Activated naive CD4-positive, alpha-beta T cell treated with anti-CD3 and anti-CD28 coated beads, Interleukin-2, amount 50 U/mL, for 72 hours (primary cell): ENCODE measurements around the gene HRH1. TPM values are rescaled to one million over a fixed set of nuclear protein-coding genes. Genes with fewer than 3 reads are reported as not detected.
"Not testable (repeated sequence)": the region's sequence is repeated elsewhere in the genome, so short reads cannot be mapped to it uniquely, and the experiment has no call there.

ENCODE experiments used
- ATAC-seq, 2 donors: fragments of 150-1000 bp; cut with Tn5 transposase; 2 replicates each; pipeline ENCODE4 v1.10.0; 2021; ENCODE audit warnings: mild to moderate bottlenecking in 2 of 2, moderate library complexity in 2 of 2
- DNase-seq, 2 donors: peaks; one replicate each; pipeline ENCODE4 v3.0.0; 2021 to 2022; ENCODE audit warnings: low spot score in 2 of 2
- H3K27ac Mint-ChIP-seq, 2 donors: one replicate each; pipeline ENCODE4 v1.8.0; 2022; ENCODE audit warnings: mild to moderate bottlenecking in 2 of 2, mixed read lengths in 2 of 2
- H3K36me3 Mint-ChIP-seq, 2 donors: one replicate each; pipeline ENCODE4 v1.8.0; 2022; ENCODE audit warnings: mixed read lengths in 2 of 2
- H3K9me3 Mint-ChIP-seq, 2 donors: one replicate each; pipeline ENCODE4 v1.8.0; 2022; ENCODE audit warnings: mixed read lengths in 2 of 2
- total RNA-seq, 2 donors: library from RNA; stranded (reverse); gene quantifications; one replicate each; pipeline ENCODE4 v1.2.3, GENCODE V29; 2022

Gene HRH1
- 1 to 10 TPM in 1 of 2 donors, under 1 TPM in 1; 0.10 to 1.6 TPM for total RNA-seq

DNA sequence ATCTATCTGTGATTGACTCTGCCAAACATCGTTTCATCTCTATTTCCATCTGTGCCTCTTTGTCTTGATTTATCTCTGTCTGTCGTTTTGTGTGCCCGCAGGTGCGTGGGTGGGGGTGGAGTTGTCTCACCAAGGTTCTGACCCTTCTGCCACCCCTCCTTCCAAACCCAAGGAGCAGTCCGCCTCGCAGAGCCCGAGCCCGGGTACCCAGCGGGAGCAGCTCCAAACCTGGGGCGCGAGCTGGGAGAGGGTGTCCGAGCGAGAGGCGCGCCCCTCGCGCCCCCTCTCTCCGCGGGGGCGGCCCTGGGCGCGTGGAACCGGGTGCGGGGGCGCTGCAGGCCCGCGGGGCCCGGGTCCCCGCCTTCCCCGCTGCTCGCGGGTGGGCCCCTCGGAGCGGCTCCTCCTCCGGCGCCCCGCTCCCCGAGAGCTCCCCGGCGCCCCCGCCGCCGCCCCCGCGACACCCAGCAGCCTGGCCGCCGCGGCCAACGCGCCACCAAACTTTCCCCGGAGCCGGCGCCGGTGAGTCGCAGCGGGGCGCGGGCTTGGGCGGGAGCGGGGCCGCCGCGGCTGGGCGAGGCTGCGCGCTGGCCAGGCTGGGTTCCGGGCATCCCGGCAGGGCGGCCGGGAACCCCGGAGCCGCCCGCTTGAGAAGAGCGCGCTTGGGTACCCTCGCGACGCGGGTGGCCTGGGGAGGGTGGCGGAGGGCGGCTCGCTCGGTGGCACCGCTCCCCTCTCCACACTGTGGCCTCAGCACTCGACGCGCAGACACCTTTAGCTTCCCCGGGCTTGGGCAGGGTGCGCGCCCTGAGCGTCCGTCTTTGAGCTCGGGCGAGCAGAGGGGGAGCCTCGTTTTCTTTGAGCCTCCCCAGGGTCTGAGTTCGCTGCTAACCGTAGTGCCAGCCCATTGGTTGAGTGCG is at the start of gene HRH1:
Gene HRH1, plus strand, starts transcription at position 458 of the 917 bp plus-strand sequence. CDS start 104,545 bp downstream, outside the sequence.
- Mint-ChIP-seq H3K27ac (no peak within 1 kb of the TSS), H3K9me3 (no peaks in the 10 kb centered on the region), H3K36me3 (no peaks in the 10 kb centered on the region)
- DNase-seq: no peak
- peak in 1 of 2 donors; percentile 63 for ATAC-seq

- not testable (repeated sequence) for H3K9me3 Mint-ChIP-seq, ATAC-seq, H3K27ac Mint-ChIP-seq, H3K36me3 Mint-ChIP-seq, DNase-seq
Observed at GRCh38 chr3:11113316-11113715, 41.0 kb upstream of the HRH1 start.

DNA sequence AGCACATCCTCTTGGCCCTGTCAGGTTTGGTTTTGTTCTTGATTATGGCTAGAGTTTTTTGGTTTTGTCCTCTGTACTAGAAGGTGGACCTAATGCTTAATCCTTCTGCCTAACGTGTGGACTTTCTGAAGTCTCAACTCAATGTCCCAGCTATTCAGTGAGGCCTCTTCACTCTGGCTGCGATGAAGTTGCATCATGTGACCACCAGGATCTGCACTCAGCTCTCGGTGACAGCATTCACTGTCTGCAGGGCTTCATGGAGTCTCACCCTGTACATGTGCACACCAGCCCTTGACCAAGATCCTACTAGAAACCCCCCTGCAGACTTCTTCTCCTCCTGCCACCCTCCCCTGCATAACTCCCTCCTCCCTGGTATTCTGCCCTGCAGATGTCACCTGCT is 38.7 kb upstream of the HRH1 start:
- Mint-ChIP-seq H3K36me3 (no peaks in the 10 kb centered on the region), H3K9me3 (no peaks in the 10 kb centered on the region), H3K27ac (no peak overlapping the region)
- no peak for ATAC-seq
- no peak for DNase-seq

- ATAC-seq (no peak), DNase-seq (no peak)
- Mint-ChIP-seq H3K9me3 (no peaks in the 10 kb centered on the region), H3K36me3 (no peaks in the 10 kb centered on the region), H3K27ac (no peak overlapping the region)
Observed at GRCh38 chr3:11116336-11117059, 37.8 kb upstream of the HRH1 start.

GRCh38 chr3:11117591-11117990 is 36.7 kb upstream of the HRH1 start:
- Mint-ChIP-seq H3K27ac (no peak overlapping the region), H3K9me3 (peaks cover 0 to 3% of the 10 kb centered on the region in 2 donors), H3K36me3 (no peaks in the 10 kb centered on the region)
- DNase-seq: no peak
- no peak for ATAC-seq

DNA sequence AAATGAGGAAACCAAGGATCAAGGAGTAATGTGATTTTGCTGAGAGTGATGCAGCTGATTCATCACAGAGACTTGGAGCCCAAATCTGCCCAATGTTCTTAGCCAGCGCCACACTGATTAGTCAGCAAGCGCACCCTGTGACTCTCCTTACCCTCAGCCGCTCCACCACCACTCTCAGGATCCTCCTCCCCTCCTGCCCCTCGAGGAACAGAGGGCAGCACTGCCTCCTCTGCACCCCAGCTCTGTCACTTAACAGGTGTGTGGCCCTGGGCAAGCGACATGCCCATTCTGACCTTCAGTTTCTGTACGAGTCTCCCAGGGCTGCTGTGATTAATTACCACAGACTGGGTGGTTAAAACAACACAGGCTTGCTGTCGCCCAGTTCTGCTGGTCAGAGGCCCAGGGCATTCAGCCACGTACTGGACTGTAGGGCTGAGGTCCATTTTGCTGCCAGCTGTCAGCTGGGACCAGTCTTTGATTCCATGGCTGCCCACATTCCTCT is 36.1 kb upstream of the HRH1 start:
- Mint-ChIP-seq H3K9me3 (peaks cover 0 to 3% of the 10 kb centered on the region in 2 donors), H3K36me3 (no peaks in the 10 kb centered on the region), H3K27ac (no peak overlapping the region)
- ATAC-seq: no peak
- no peak for DNase-seq

- DNase-seq (no peak), ATAC-seq (no peak)
- peaks cover 0 to 3% of the 10 kb centered on the region in 2 donors for H3K9me3 Mint-ChIP-seq
- H3K27ac Mint-ChIP-seq: no peak overlapping the region
- H3K36me3 Mint-ChIP-seq: no peaks in the 10 kb centered on the region
Observed at GRCh38 chr3:11120091-11120805, 34.0 kb upstream of the HRH1 start.

GRCh38 chr3:11126653-11127052 is 27.6 kb upstream of the HRH1 start:
- peaks cover 0 to 3% of the 10 kb centered on the region in 2 donors for H3K9me3 Mint-ChIP-seq
- H3K36me3 Mint-ChIP-seq: no peaks in the 10 kb centered on the region
- no peak overlapping the region for H3K27ac Mint-ChIP-seq
- DNase-seq (no peak), ATAC-seq (no peak)

DNA sequence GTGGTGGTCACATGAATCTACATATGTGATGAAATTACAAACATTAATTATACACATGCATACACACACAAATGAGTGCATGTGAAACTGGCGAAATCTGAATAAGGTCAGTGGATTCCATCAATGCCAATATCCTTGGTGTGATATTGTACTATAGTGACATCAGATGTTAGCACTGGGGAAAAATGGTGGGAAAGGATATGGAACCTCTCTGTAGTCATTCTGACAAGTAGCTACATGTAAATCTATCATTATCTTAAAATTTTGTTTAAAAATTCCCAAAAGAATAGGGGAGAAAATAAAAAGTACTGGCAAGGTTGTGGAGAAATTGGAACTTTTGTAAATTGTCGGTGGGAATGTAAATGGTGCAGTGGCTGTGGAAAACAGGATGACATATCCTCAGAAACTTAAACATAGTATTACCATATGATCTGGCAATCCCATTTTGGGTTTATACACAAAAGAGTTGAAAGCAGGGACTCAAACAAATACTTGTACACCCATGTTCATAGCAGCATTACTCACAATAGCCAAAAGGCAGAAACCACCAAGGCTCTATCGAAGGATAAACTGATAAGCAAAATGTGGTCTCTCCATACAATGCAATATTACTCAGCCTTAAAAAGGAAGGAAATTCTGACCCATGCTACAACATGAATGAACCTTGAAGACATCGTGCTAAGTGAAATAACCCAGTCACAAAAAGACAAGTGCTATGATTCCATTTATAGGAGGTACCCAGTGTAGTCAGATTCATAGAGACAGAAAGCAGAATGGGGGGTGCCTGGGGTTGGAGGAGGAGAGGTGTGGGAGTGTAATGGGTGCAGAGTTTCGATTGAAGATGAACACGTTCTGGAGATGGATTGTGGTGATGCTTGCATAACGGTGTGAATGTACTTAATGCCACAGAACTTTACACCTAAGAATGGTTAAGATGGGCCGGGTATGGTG is 25.3 kb upstream of the HRH1 start:
- Mint-ChIP-seq H3K27ac (peak overlapping the region in 1 of 2 donors; percentile 15), H3K36me3 (no peaks in the 10 kb centered on the region), H3K9me3 (no peaks in the 10 kb centered on the region)
- ATAC-seq: peak; percentile 73 to 87
- no peak for DNase-seq

DNA sequence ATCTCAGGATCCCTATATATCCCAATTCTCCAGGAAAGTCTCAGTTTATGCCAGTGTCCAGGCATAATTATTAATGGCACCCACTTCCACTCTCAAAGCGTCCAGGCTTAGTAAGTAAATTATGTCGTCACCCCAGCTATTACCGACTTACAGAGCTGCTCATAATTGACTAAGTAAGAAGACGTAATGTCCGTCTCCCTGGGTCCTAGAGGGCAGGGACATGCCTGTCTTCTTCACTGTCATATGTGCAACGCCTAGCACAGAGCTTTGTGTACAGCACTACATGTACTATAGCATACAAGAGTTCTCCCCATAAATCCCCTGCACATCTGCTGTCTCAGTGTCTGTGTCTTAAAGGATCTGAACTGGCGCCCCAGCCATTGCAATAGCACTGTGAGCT is 23.9 kb upstream of the HRH1 start:
- DNase-seq (no peak), ATAC-seq (no peak)
- Mint-ChIP-seq H3K27ac (no peak overlapping the region), H3K36me3 (no peaks in the 10 kb centered on the region), H3K9me3 (no peaks in the 10 kb centered on the region)

DNA sequence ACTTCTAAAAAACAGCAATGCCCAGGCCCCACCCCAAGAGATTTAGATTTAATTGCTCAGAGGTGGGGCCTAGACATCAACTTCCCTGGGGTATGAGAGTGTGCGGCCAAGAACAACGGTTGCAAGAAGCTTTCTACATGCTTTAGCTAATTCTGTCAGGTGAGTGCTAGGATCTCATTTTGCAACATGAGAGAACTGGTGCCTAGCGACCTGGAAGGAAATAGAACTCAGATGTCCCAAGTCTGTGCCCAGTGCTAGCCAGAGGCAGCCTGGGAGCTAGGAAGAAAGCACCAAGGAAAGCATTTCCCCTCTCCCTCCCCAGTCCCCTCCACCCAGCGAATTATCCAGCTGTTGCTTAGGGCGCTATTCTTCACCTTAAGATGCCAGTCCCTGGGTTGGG is 22.9 kb upstream of the HRH1 start:
- Mint-ChIP-seq H3K27ac (no peak overlapping the region), H3K9me3 (no peaks in the 10 kb centered on the region), H3K36me3 (no peaks in the 10 kb centered on the region)
- DNase-seq (no peak), ATAC-seq (no peak)

DNA sequence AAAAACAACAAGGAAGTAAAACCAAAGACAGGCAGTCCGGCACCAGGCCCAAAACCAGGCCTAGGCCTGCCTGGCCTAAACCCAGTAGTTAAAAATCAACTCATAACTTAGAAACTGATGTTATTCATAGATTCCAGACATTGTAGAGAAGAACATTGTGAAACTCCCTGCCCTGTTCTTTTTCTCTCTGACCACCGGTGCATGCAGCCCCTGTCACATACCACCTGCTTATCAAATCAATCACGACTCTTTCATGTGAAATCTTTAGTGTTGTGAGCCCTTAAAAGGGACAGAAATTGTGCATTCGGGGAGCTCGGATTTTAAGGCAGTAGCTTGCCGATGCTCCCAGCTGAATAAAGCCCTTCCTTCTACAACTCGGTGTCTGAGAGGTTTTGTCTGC is 22.4 kb upstream of the HRH1 start:
- not testable (repeated sequence) for DNase-seq, ATAC-seq, H3K27ac Mint-ChIP-seq, H3K36me3 Mint-ChIP-seq, H3K9me3 Mint-ChIP-seq

- no peaks in the 10 kb centered on the region for H3K36me3 Mint-ChIP-seq
- no peak for DNase-seq
- no peak overlapping the region for H3K27ac Mint-ChIP-seq
- ATAC-seq: no peak
- H3K9me3 Mint-ChIP-seq: no peaks in the 10 kb centered on the region
Observed at GRCh38 chr3:11132861-11133260, 21.4 kb upstream of the HRH1 start.

DNA sequence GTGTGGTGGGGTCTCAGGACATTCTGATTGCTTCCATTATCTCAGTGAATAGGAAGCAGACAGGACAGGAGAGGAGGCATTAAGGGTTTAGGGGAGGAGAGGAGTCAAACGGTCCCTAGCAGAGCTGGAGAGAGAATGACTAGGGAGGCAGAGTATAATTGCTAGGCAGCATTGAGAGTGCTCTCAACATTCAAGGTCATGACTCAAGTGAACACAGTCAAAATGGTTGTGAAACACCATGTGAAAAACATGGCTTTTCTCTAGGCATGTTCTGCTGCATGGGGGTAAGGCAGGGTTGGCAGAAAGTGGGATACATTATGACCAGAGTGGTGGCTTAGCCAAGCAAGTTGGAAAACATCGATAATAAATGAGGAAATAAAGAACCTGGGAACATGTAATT is 19.5 kb upstream of the HRH1 start:
- no peak overlapping the region for H3K27ac Mint-ChIP-seq
- no peaks in the 10 kb centered on the region for H3K36me3 Mint-ChIP-seq
- ATAC-seq (peak in 1 of 2 donors; percentile 73), DNase-seq (no peak)
- no peaks in the 10 kb centered on the region for H3K9me3 Mint-ChIP-seq

- DNase-seq (no peak), ATAC-seq (no peak)
- Mint-ChIP-seq H3K36me3 (no peaks in the 10 kb centered on the region), H3K9me3 (no peaks in the 10 kb centered on the region), H3K27ac (no peak overlapping the region)
Observed at GRCh38 chr3:11136116-11136515, 18.2 kb upstream of the HRH1 start.
